GM12801 (cell line): ENCODE results near the gene SLC9C2.

Experiments used
- TF ChIP-seq, protein P1 (sequence below): IDR thresholded peaks from one replicate; pipeline ENCODE4 v1.5.1; 2011; ENCODE audit warnings: control low read depth; ENCODE audit not compliant: insufficient read length; ENCODE audit errors: extremely low read depth

Gene SLC9C2

DNA sequence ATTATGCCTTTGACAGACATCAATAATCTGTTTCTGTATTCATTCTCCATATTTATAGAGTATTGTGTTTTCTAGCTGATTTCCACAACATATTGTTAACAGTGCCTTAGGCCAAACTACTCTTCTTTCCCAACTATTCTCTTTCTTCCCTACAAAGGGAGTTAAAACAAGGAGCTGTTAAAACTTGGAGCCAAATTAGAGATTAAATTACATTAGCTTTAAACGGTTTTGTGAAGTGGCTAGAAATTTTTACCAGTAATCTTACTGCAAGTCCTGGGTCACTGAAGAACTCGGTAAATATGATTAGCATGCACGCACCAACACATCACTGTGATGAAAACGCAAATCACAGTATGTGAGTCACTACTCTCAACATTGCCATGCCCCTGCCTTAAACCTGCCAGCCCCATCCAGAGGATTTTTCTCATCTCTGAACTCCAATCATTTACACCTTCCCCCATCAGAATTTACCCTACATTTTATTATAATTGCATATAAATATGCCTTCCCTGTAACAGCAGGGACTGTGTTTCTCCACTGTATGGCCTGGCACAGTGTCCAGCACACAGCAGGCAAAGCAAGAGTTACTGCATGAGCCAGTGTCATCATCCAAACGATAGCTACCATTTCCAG lies 127.2 kb downstream of the SLC9C2 start:
- TF ChIP-seq, protein P1, sequence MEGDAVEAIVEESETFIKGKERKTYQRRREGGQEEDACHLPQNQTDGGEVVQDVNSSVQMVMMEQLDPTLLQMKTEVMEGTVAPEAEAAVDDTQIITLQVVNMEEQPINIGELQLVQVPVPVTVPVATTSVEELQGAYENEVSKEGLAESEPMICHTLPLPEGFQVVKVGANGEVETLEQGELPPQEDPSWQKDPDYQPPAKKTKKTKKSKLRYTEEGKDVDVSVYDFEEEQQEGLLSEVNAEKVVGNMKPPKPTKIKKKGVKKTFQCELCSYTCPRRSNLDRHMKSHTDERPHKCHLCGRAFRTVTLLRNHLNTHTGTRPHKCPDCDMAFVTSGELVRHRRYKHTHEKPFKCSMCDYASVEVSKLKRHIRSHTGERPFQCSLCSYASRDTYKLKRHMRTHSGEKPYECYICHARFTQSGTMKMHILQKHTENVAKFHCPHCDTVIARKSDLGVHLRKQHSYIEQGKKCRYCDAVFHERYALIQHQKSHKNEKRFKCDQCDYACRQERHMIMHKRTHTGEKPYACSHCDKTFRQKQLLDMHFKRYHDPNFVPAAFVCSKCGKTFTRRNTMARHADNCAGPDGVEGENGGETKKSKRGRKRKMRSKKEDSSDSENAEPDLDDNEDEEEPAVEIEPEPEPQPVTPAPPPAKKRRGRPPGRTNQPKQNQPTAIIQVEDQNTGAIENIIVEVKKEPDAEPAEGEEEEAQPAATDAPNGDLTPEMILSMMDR = no peak

DNA sequence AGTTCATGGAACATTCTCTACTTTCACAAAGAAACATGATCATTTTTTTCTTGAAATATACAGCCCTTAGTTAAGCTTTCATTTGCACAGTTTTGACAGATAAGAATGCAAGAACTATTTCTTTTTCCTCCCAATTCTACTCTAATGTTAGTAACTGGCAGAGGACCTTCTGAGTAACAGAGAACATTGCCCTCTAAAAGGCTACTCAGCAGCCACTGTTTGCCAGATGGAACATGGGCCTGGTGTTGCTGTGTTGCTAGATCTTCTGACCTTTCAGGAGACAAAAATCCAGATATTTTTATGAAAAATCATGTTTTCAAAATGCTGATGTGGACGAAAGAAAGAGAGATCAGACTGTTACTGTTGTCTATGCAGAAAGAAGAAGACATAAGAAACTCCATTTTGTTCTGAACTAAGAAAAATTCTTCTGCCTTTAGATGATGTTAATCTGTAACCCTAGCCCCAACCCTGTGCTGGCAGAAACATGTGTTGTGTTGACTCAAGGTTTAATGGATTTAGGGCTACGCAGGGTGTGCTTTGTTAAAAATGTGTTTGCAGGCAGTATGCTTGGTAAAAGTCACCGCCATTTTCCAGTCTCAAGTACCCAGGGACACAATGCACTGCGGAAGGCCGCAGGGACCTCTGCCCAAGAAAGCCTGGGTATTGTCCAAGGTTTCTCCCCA lies 128.6 kb downstream of the SLC9C2 start:
- TF ChIP-seq, protein P1 = no peak

DNA sequence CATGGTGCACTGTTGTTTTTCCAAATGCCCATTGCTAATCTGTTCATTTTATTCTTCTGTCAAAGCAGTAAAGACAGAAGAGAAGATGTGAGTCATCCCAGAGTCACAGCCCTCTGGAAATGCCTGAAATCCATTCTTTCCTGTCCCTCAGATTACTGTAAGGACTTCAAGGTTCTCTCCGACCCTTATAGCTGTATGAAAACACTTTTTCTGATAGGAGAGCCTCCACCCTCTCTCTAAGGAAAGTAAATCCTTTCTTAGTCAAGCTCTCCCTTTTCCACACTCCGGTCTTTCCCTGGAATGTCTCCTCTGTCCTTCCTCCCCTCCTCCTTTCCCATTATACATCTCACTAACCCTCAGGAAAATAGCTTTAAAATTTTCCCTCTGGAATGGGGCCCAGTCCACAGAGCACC lies 129.3 kb downstream of the SLC9C2 start:
- TF ChIP-seq, protein P1 = no peak

DNA sequence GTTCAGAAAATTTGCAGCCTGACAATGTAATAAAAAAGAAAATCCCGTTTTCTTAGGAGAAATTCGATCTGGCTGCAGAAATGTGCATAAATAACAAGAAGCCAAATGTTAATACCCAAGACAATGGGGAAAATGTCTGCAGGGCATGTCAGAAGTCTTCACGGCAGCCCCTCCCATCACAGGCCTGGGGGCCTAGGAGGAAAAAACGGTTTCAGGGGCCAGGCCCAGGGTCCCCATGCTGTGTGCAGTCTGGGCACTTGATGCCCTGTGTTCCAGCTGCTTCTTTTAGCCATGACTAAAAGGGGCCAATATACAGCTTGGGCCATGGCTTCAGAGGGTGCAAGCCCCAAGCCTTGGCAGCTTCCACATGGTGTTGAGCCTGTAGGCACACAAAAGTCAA lies 132.3 kb downstream of the SLC9C2 start:
- TF ChIP-seq, protein P1 = no peak

DNA sequence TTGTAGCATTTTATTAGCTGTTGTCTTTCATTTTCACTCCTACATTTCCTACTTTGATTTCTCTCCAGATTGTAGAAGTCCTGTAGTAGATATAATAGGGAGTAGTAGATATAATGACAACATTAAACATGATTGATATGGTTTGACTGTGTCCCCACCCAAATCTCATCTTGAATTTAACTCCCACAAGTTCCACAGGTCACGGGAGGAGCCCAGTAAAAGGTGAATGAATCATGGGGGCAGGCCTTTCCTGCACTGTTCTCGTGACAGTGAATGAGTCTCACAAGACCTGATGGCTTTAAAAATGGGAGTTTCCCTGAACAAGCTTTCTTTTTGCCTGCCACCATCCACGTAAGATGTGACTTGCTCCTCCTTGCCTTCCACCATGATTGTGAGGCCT lies 133.2 kb downstream of the SLC9C2 start:
- TF ChIP-seq, protein P1 = no peak

DNA sequence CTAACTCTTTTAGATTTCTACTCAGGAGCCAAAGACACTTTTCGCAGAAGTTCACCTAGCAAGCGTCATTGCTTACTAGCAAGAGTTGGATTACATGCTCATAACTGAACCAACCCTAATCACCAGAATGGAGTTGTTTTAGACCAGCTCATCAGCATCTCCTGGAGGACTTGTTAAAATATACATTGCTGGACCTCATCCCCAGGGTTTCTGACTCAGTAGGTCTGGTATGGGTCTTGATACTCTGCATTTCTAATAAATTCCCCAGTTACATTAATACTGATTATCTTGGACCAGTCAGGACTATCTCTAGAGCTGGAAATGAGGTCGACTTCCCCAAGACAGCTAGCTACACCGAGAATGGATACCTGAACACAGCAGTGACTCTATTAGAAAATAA lies 135.4 kb downstream of the SLC9C2 start:
- TF ChIP-seq, protein P1 = no peak

DNA sequence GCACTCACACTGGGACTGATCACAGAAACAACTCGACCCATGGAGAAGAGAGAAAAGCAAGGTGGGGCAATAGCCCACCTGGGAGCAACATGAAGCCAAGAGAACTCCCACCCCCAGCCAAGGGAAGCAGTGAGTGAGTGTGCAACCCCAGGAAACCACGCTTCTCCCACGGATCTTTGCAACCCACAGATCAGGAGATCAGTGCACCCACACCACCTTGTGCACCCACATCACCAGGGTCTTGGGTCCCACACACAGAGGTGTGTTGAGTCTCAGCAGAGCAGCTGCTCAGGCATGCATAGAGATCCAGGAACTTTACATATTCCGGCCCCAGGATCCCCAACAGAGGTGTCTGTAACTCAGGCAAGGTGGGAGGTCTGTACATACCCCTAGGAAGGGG lies 143.0 kb downstream of the SLC9C2 start:
- TF ChIP-seq, protein P1 = no peak
